ENCODE results near the gene TNNI2.
A peak's percentile ranks its signal among the peaks of the same experiment; 100 is the strongest.

TNNI2 gene

GRCh38 chr11:1845561-1846452 is 7.0 kb downstream of the TNNI2 start:
- no peak for DNase-seq
- TF ChIP-seq, protein P1, sequence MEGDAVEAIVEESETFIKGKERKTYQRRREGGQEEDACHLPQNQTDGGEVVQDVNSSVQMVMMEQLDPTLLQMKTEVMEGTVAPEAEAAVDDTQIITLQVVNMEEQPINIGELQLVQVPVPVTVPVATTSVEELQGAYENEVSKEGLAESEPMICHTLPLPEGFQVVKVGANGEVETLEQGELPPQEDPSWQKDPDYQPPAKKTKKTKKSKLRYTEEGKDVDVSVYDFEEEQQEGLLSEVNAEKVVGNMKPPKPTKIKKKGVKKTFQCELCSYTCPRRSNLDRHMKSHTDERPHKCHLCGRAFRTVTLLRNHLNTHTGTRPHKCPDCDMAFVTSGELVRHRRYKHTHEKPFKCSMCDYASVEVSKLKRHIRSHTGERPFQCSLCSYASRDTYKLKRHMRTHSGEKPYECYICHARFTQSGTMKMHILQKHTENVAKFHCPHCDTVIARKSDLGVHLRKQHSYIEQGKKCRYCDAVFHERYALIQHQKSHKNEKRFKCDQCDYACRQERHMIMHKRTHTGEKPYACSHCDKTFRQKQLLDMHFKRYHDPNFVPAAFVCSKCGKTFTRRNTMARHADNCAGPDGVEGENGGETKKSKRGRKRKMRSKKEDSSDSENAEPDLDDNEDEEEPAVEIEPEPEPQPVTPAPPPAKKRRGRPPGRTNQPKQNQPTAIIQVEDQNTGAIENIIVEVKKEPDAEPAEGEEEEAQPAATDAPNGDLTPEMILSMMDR (IDR thresholded peaks at IDR 0.05), result no peak
- Mint-ChIP-seq H3K4me1 (peaks cover 44% of the 10 kb centered on the region), H3K27ac (no peak overlapping the region), H3K27me3 (ENCODE audit: low read depth, poor library complexity) (peaks cover 5% of the 10 kb centered on the region), H3K36me3 (ENCODE audit: low read depth) (no peaks in the 10 kb centered on the region), H3K9me3 (peaks cover under 1% of the 10 kb centered on the region), H3K4me3 (no peak overlapping the region)

GRCh38 chr11:1846453-1846932 is 7.7 kb downstream of the TNNI2 start:
- Mint-ChIP-seq H3K36me3 (ENCODE audit: low read depth) (no peaks in the 10 kb centered on the region), H3K9me3 (peaks cover 3% of the 10 kb centered on the region), H3K4me1 (peaks cover 47% of the 10 kb centered on the region), H3K4me3 (no peak overlapping the region), H3K27me3 (ENCODE audit: low read depth, poor library complexity) (peaks cover 5% of the 10 kb centered on the region), H3K27ac (peak overlapping the region; percentile 59)
- no peak for DNase-seq
- TF ChIP-seq, protein P1 (IDR thresholded peaks at IDR 0.05), result no peak

DNA sequence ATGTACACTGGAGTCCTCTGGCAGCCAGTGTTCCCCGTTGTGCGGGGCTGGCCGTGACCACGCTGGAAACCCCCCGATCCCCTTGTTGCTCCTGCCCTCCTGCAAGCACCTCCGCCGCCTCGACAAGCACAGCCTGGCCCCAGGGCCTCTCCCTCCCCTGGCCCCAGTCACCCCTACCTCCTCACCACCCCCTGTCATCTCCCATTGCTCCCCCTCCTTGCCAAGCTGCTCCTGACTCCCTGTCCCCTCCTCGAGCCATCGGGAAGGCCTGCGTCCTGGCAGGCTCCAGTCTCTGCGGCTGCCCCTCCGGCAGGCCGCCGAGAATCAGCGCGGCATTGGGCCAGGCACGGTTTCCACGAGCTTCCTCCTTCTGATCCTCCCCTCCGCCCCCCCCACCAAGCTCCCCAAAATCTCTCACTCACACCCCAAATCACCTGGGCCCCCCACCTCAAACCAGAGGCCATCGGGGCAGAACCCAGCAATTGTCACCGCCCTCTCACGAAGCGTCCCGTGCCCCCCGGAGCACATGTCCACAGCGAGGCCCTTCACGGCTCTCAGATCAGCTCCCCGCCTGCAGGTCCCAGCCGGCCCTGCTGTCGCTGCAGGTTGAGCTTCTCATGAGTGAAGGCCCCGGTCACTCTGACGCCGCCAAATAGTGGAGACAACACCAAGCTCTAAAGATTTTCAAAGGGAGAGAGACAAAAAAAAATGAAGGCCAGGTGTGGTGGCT is 8.4 kb downstream of the TNNI2 start:
- H3K9me3 Mint-ChIP-seq, result peaks cover 3% of the 10 kb centered on the region
- H3K27me3 Mint-ChIP-seq (ENCODE audit: low read depth, poor library complexity), result peaks cover 5% of the 10 kb centered on the region
- DNase-seq, result no peak
- peak overlapping the region; percentile 51 for H3K27ac Mint-ChIP-seq
- H3K4me1 Mint-ChIP-seq, result peaks cover 50% of the 10 kb centered on the region
- H3K36me3 Mint-ChIP-seq (ENCODE audit: low read depth), result no peaks in the 10 kb centered on the region
- no peak overlapping the region for H3K4me3 Mint-ChIP-seq
- TF ChIP-seq, protein P1 (IDR thresholded peaks at IDR 0.05), result no peak

GRCh38 chr11:1847926-1848639 is 9.3 kb downstream of the TNNI2 start:
- H3K4me1 Mint-ChIP-seq, result peaks cover 59% of the 10 kb centered on the region
- peaks cover 5% of the 10 kb centered on the region for H3K27me3 Mint-ChIP-seq (ENCODE audit: low read depth, poor library complexity)
- TF ChIP-seq, protein P1 (IDR thresholded peaks at IDR 0.05), result no peak
- H3K27ac Mint-ChIP-seq, result no peak overlapping the region
- H3K9me3 Mint-ChIP-seq, result peaks cover 3% of the 10 kb centered on the region
- no peak overlapping the region for H3K4me3 Mint-ChIP-seq
- DNase-seq, result no peak
- H3K36me3 Mint-ChIP-seq (ENCODE audit: low read depth), result no peaks in the 10 kb centered on the region

DNA sequence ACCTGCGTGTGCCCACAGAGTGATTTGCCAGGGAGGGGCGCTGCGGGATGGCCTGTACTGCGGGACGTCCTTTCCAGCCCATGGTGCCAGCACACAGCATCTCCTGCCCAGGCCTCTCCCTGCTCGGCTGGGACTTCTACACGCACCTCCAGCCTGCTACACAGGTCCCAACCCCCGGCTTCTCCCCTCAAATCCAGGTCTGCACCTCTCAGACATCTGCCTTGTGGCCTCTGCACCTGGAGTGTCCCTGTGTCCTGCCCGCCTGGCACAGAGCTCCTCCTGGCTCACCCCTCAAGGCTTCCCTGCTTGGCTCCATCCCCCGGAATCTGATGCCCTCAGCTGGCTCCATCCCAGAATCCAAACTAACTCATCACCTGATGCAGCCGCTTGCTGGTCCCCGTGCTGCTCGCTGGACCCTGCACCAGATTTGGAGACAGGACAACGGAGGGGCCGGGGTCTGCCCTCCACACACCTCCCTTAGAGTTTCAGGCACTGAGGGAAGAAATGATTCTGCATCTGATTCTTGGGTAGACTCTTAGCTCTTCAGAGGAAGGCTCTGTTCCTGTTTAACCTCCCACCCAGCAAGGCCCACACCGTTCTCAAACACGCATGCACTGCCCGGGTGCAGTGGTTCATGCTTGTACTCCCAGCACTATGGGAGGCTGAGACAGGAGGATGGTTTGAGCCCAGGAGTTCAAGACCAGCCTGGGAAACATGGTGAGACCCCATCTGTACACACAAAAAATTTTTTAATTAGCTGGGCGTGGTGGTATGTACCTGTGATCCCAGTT is 10.1 kb downstream of the TNNI2 start:
- no peak for DNase-seq
- no peak overlapping the region for H3K4me3 Mint-ChIP-seq
- no peaks in the 10 kb centered on the region for H3K36me3 Mint-ChIP-seq (ENCODE audit: low read depth)
- TF ChIP-seq, protein P1 (IDR thresholded peaks at IDR 0.05), result no peak
- peaks cover 3% of the 10 kb centered on the region for H3K9me3 Mint-ChIP-seq
- peak overlapping the region; percentile 59 for H3K27ac Mint-ChIP-seq
- peaks cover 52% of the 10 kb centered on the region for H3K4me1 Mint-ChIP-seq
- H3K27me3 Mint-ChIP-seq (ENCODE audit: low read depth, poor library complexity), result peaks cover 5% of the 10 kb centered on the region
